ENCODE data around the gene SMYD3. TPM values are rescaled to one million over a fixed set of nuclear protein-coding genes. Genes with fewer than 3 reads are reported as not detected.

SMYD3 gene
- total and polyA plus RNA-seq, 9 of the 15 experiments (the other 6 are each of a cell fraction or from before 2014, with no cell fraction given), result 128 to 440 (median 197) TPM

- BruUV-seq (replicated peaks), result no TSS peak
- Histone ChIP-seq H3K9me3 (replicated peaks; ENCODE audit: control insufficient read depth, insufficient read depth, low read depth, low read length) (no peaks in the 10 kb centered on the region), H3K36me3 (ENCODE audit: control insufficient read depth, insufficient read depth, low read length) (0 out of 3 replicates have a peak, but pooled peaks cover 3% of the 10 kb centered on the region), H3K4me3 (no peak overlapping the region), H3K4me2 (ENCODE audit: insufficient read depth, low read length) (peak overlapping the region; percentile 13), H4K20me1 (replicated peaks; ENCODE audit: control insufficient read depth, insufficient read depth, low read length) (no peaks in the 10 kb centered on the region), H2AFZ (ENCODE audit: low read depth, low read length) (peak overlapping the region; percentile 2), H3K9me1 (ENCODE audit: control insufficient read depth, insufficient read depth, low read length) (no peaks in the 10 kb centered on the region), H3K4me1 (replicated peaks in 1 of 2; ENCODE audit: control insufficient read depth in 2 of 2, insufficient read depth in 2 of 2, low read length in 2 of 2) (peaks cover 4 to 38% of the 10 kb centered on the region in 2 experiments; a peak in 4 of 5 replicates), H3K27me3 (ENCODE audit: control insufficient read depth in 2 of 2, insufficient read depth in 2 of 2, low read length in 2 of 2) (no peaks in the 10 kb centered on the region), H3K79me2 (ENCODE audit: control insufficient read depth, insufficient read depth, low read length) (peaks cover 7% of the 10 kb centered on the region; the same call in 2 of the 3 replicates), H3K9ac (ENCODE audit: insufficient read depth in 1 of 2, low read depth in 2 of 2, low read length in 2 of 2) (peak overlapping the region in 1 of 2 experiments; percentile 2; a peak in 1 of 4 replicates), H3K27ac (ENCODE audit: extremely low read depth, low read depth, low read length) (peak overlapping the region; percentile 38; the same call in 1 of the 3 replicates)
- FAIRE-seq (peak; percentile 85), DNase-seq (ENCODE audit: extremely low read depth in 1 of 4, low spot score in 3 of 4) (peak; percentile 53 to 85 (median 63)), ATAC-seq (peak; percentile 88)
- 45% methylated on average over 10 of the region's 10 CpGs for WGBS (ENCODE audit: insufficient coverage, low coverage, missing lambda C conversion rate)
- in situ Hi-C loops (cut with MboI), result no loop called here
- intact Hi-C loops (cut with micrococcal nuclease), result loop anchor here (1.0 to 10.0 kb wide), 5 partner anchors 50 to 962 kb away; partner anchors contain the start of gene KIF26B
- ChIA-PET POLR2A (interaction anchor here (1.5 kb wide), 1 partner anchor 24 kb away, joined by 5 read pairs; no protein-coding TSS in a partner anchor), CTCF (ENCODE audit: low intra/inter-chr PET ratio) (interaction anchor here (1.0 kb wide), 1 partner anchor 105 kb away, joined by 6 read pairs; no protein-coding TSS in a partner anchor)
- peak; percentile 39; the same call in 1 of the 2 replicates for TF ChIP-seq SMARCC2 (IDR thresholded peaks at IDR 0.05; ENCODE audit: low read depth)
- TF ChIP-seq ZFPM2 (CRISPR knock-in tag; IDR thresholded peaks at IDR 0.05), result no peak
- TF ChIP-seq SMARCA4 (IDR thresholded peaks at IDR 0.05), result peak; percentile 72
- no peak for TF ChIP-seq PHF21A (IDR thresholded peaks at IDR 0.05; ENCODE audit: borderline replicate concordance, low read depth)
- no peak for TF ChIP-seq TEAD1 (CRISPR knock-in tag; IDR thresholded peaks at IDR 0.05)
- TF ChIP-seq XRCC3 (IDR thresholded peaks at IDR 0.05), result no peak
- peak; percentile 59; the same call in 1 of the 2 replicates for TF ChIP-seq CC2D1A (IDR thresholded peaks at IDR 0.05)
- TF ChIP-seq NR2C1 (IDR thresholded peaks at IDR 0.05), result no peak
- TF ChIP-seq NR2C1 (tag; IDR thresholded peaks at IDR 0.05), result no peak
- TF ChIP-seq SIRT6 (IDR thresholded peaks at IDR 0.05; ENCODE audit: low read depth, low read length), result no peak
- TF ChIP-seq PHB2 (IDR thresholded peaks at IDR 0.05; ENCODE audit: low read depth), result no peak
- TF ChIP-seq HMG20A (CRISPR knock-in tag; conservative IDR thresholded peaks at IDR 0.05), result no peak
- 0 out of 2 replicates have a peak, but pooled peaks have one; percentile 7 for TF ChIP-seq NFIC (IDR thresholded peaks at IDR 0.05)
- peak; percentile 75; the same call in 1 of the 2 replicates for TF ChIP-seq CHAMP1 (IDR thresholded peaks at IDR 0.05)
- no peak for TF ChIP-seq HNRNPUL1 (IDR thresholded peaks at IDR 0.05; ENCODE audit: low read length)
- peak in 1 of 2 experiments; percentile 4; a peak in 1 of 4 replicates for TF ChIP-seq TBL1XR1 (IDR thresholded peaks at IDR 0.05; ENCODE audit: low read length in 2 of 2)
- TF ChIP-seq CTCF (IDR thresholded peaks at IDR 0.05 in 2 of 3, conservative IDR thresholded peaks at IDR 0.05 in 1 of 3; ENCODE audit: insufficient read depth in 2 of 3, low read depth in 1 of 3, low read length in 3 of 3), result peak; percentile 62 to 74 (median 72)
- no peak for TF ChIP-seq MYC (IDR thresholded peaks at IDR 0.05; ENCODE audit: low read depth, low read length)
- no peak for TF ChIP-seq MYC (CRISPR knock-in tag; IDR thresholded peaks at IDR 0.05; ENCODE audit: borderline replicate concordance, low read depth)
Measured at GRCh38 chr1:246117066-246117791, 389.9 kb downstream of the SMYD3 start.

Data from K562 (cell line).